PC-3 (cell line): ENCODE measurements around the gene MANSC1. TPM values are rescaled to one million over a fixed set of nuclear protein-coding genes. Genes with fewer than 3 reads are reported as not detected.
A peak's percentile ranks its signal among the peaks of the same experiment; 100 is the strongest.

ENCODE experiments used
- ATAC-seq: fragments of 200-7000 bp; cut with Tn5 transposase; 2 replicates; pipeline ENCODE4 v1.9.1; 2020; ENCODE audit warnings: mild to moderate bottlenecking, moderate library complexity
- BruUV-seq: library from RNA; stranded (reverse); fragments of 400-500 nt; replicated peaks from 2 replicates; lab custom pipeline; 2021; lab: Mats Ljungman, UMichigan
- CTCF ChIA-PET: fragments of 300-600 bp; sonication (Branson Sonifier 250); formaldehyde crosslinking; loops from one replicate; lab custom pipeline; 2022; ENCODE audit warnings: antibody characterized with exemption; lab: Charles Lee
- POLR2A ChIA-PET: fragments of 300-600 bp; sonication (Branson Sonifier 250); formaldehyde crosslinking; loops from one replicate; lab custom pipeline; 2022; ENCODE audit warnings: antibody characterized with exemption; ENCODE audit not compliant: unreplicated experiment; lab: Charles Lee
- DNase-seq: peaks from one replicate; pipeline ENCODE4 v3.0.0-alpha.2; 2015
- H2AFZ ChIP-seq: fragments of 300-600 bp; sonication (generic); 2 replicates; pipeline ENCODE4 v1.6.0; 2016; ENCODE audit warnings: antibody characterized with exemption, low read length
- H3F3A ChIP-seq: fragments of 300-600 bp; sonication (generic); one replicate; pipeline ENCODE4 v1.6.0; 2017; ENCODE audit warnings: antibody characterized with exemption, low read length, control low read depth, mild to moderate bottlenecking; ENCODE audit not compliant: unreplicated experiment
- H3K27ac ChIP-seq: fragments of 300-600 bp; sonication (generic); 2 replicates; pipeline ENCODE4 v1.5.1; 2016; ENCODE audit warnings: mild to moderate bottlenecking, low read length
- H3K27me3 ChIP-seq: fragments of 300-600 bp; sonication (generic); 2 replicates; pipeline ENCODE4 v1.6.1; 2016; ENCODE audit warnings: low read length, mixed read lengths
- H3K36me3 ChIP-seq: fragments of 300-600 bp; sonication (generic); 2 replicates; pipeline ENCODE4 v1.6.1; 2016; ENCODE audit warnings: low read depth, mixed run types, low read length, mixed read lengths
- H3K4me1 ChIP-seq: fragments of 300-600 bp; sonication (generic); 2 replicates; pipeline ENCODE4 v1.5.1; 2016; ENCODE audit warnings: low read length; ENCODE audit not compliant: insufficient read depth
- H3K4me2 ChIP-seq: fragments of 300-600 bp; sonication (generic); 2 replicates; pipeline ENCODE4 v1.6.0; 2016; ENCODE audit warnings: low read length
- H3K4me3 ChIP-seq: fragments of 300-600 bp; sonication (generic); 2 replicates; pipeline ENCODE4 v1.5.1; 2016; ENCODE audit warnings: mild to moderate bottlenecking, low read length, mixed read lengths
- H3K79me2 ChIP-seq: fragments of 300-600 bp; sonication (generic); 2 replicates; pipeline ENCODE4 v1.6.1; 2017; ENCODE audit warnings: low read length, mixed read lengths
- H3K9ac ChIP-seq: fragments of 300-600 bp; sonication (generic); 2 replicates; pipeline ENCODE4 v1.6.0; 2016; ENCODE audit warnings: mild to moderate bottlenecking, low read length
- H3K9me2 ChIP-seq: fragments of 300-600 bp; sonication (generic); replicated peaks from 2 replicates; pipeline ENCODE4 v1.6.1; 2016; ENCODE audit warnings: mixed run types, low read length, mixed read lengths
- H3K9me3 ChIP-seq: fragments of 300-600 bp; sonication (generic); 2 replicates; pipeline ENCODE4 v1.6.1; 2016; ENCODE audit warnings: low read length, mixed read lengths
- H4K20me1 ChIP-seq: fragments of 300-600 bp; sonication (generic); 2 replicates; pipeline ENCODE4 v1.6.1; 2016; ENCODE audit warnings: low read length, mixed read lengths
- CTCF ChIP-seq: fragments of 300-600 bp; sonication (generic); conservative IDR thresholded peaks from 2 replicates; pipeline ENCODE4 v1.5.1; 2017; ENCODE audit warnings: antibody characterized with exemption, low read depth, mild to moderate bottlenecking, low read length
- EZH2 ChIP-seq: fragments of 300-600 bp; sonication (generic); IDR thresholded peaks from one replicate; pipeline ENCODE4 v1.6.1; 2017; ENCODE audit warnings: antibody characterized with exemption, mild to moderate bottlenecking, low read length; ENCODE audit not compliant: unreplicated experiment
- EZH2phosphoT487 ChIP-seq: fragments of 300-600 bp; sonication (generic); IDR thresholded peaks from 2 replicates; pipeline ENCODE4 v1.6.1; 2018; ENCODE audit warnings: mild to moderate bottlenecking, antibody characterized with exemption, low read length, borderline replicate concordance
- intact Hi-C: fragments of 100-400 bp; cut with micrococcal nuclease; formaldehyde crosslinking; loops from 2 replicates; pipeline ENCODE4 v1.9.0; 2023
- total RNA-seq: library from RNA; depleted of rRNA; stranded (reverse); fragments of >200 nt; gene quantifications from 2 replicates; pipeline ENCODE4 v1.2.3, GENCODE V29; 2014

The MANSC1 gene
- total RNA-seq, 1 experiment from 2014 or later = 2.8 TPM

- TF ChIP-seq CTCF (no peak), EZH2phosphoT487 (no peak), EZH2 (no peak)
- ATAC-seq = no peak
- Histone ChIP-seq H3K27me3 (no peaks in the 10 kb centered on the region), H3K4me2 (no peak overlapping the region), H3K9ac (no peak overlapping the region), H3K36me3 (no peaks in the 10 kb centered on the region), H3K27ac (no peak overlapping the region), H3K4me3 (no peak overlapping the region), H3K4me1 (no peaks in the 10 kb centered on the region), H3F3A (no peaks in the 10 kb centered on the region), H3K79me2 (0 out of 2 replicates have a peak, but pooled peaks cover under 1% of the 10 kb centered on the region), H2AFZ (no peak overlapping the region), H3K9me3 (no peaks in the 10 kb centered on the region), H4K20me1 (no peaks in the 10 kb centered on the region), H3K9me2 (no peaks in the 10 kb centered on the region)
- no peak for DNase-seq
- POLR2A ChIA-PET = no interaction called here
- intact Hi-C loops = no loop called here
- no TSS peak for BruUV-seq
- CTCF ChIA-PET = no interaction called here
Measured at GRCh38 chr12:12364787-12365445, 14.9 kb upstream of the MANSC1 start.

- Histone ChIP-seq H3K36me3 (no peaks in the 10 kb centered on the region), H3K4me3 (peak overlapping the region; percentile 91; the same call in 1 of the 2 replicates), H3K9ac (peak overlapping the region; percentile 95), H3K27me3 (no peaks in the 10 kb centered on the region), H3K9me3 (no peaks in the 10 kb centered on the region), H2AFZ (0 out of 2 replicates have a peak overlapping the region, but pooled peaks have one; percentile 77), H3K4me2 (peak overlapping the region; percentile 89), H3F3A (no peaks in the 10 kb centered on the region), H4K20me1 (no peaks in the 10 kb centered on the region), H3K9me2 (no peaks in the 10 kb centered on the region), H3K4me1 (peaks cover 11% of the 10 kb centered on the region; the same call in 1 of the 2 replicates), H3K27ac (no peak overlapping the region), H3K79me2 (peaks cover 22% of the 10 kb centered on the region)
- TF ChIP-seq EZH2 (no peak), CTCF (no peak), EZH2phosphoT487 (no peak)
- POLR2A ChIA-PET = interaction anchor here (0.5 to 0.7 kb wide), 2 partner anchors 11 to 62 kb away, joined by 3 to 4 read pairs; no protein-coding TSS in a partner anchor
- ATAC-seq (no peak), DNase-seq (no peak)
- CTCF ChIA-PET = no interaction called here
- intact Hi-C loops = no loop called here
- BruUV-seq = no TSS peak
Measured at GRCh38 chr12:12358528-12358927, 8.5 kb upstream of the MANSC1 start.
